ENCODE results near the gene UTP25. TPM values are rescaled to one million over a fixed set of nuclear protein-coding genes. Genes with fewer than 3 reads are reported as not detected.

The UTP25 gene
- total RNA-seq, 4 donors from 2014 or later = 9.9 to 12.9 (median 11.1) TPM

DNA sequence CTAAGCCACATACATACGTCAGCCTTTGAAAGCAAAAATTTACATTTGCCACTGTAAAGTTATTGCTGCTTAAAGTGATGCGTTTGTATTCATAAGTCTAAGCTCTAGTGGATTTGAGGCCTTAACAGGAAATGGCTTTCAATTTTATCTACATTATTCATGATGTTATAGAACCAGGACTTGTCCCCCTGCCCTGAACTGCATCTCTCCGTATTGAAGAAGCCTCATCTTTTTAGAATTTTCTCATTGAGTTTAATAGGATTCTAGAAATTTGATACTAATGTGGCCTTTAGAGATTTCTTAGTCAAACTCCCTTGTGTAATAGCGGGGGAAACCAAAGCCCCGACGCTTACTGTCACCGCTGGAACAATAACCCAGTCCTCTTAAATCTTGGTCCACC lies 9.9 kb downstream of the UTP25 start:
- 90 to 92% methylated on average over 7 of the region's 7 CpGs for WGBS, 2 donors
- intact Hi-C loops (cut with DNase I; ENCODE audit: low total_unique reads) = no loop called here
- TF ChIP-seq, protein P1, sequence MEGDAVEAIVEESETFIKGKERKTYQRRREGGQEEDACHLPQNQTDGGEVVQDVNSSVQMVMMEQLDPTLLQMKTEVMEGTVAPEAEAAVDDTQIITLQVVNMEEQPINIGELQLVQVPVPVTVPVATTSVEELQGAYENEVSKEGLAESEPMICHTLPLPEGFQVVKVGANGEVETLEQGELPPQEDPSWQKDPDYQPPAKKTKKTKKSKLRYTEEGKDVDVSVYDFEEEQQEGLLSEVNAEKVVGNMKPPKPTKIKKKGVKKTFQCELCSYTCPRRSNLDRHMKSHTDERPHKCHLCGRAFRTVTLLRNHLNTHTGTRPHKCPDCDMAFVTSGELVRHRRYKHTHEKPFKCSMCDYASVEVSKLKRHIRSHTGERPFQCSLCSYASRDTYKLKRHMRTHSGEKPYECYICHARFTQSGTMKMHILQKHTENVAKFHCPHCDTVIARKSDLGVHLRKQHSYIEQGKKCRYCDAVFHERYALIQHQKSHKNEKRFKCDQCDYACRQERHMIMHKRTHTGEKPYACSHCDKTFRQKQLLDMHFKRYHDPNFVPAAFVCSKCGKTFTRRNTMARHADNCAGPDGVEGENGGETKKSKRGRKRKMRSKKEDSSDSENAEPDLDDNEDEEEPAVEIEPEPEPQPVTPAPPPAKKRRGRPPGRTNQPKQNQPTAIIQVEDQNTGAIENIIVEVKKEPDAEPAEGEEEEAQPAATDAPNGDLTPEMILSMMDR (IDR thresholded peaks at IDR 0.05) = no peak
- no peak for TF ChIP-seq POLR2A (IDR thresholded peaks at IDR 0.05)
- DNase-seq (ENCODE audit: low spot score in 2 of 2) = no peak
- no peak overlapping the region for H3K4me3 ChIP-seq (ENCODE audit: low read depth, poor library complexity, severe bottlenecking)

DNA sequence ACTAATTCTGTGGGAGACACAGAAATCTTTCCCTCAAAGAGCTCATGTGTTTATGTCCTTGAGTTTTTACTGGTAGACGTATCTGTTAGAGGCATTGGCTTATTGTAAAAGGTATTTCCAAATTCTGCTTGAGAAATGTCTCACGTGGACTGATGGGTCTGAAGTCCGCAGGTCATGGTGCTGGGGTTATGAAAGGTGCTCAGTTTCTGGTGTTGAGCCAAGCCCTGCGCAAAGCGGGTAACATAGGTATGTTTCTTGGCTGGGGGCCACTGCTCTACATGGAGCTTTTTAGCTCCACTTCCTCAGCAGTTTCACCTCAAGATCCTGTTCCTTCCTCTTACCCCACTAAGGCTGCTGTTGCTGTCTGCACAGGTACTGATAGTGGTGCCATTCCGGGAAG lies 10.8 kb downstream of the UTP25 start:
- DNase-seq (ENCODE audit: low spot score in 2 of 2) = no peak
- 89 to 93% methylated on average over 6 of the region's 6 CpGs for WGBS, 2 donors
- H3K4me3 ChIP-seq (ENCODE audit: low read depth, poor library complexity, severe bottlenecking) = no peak overlapping the region
- TF ChIP-seq POLR2A (IDR thresholded peaks at IDR 0.05) = no peak
- TF ChIP-seq, protein P1 (IDR thresholded peaks at IDR 0.05) = no peak
- intact Hi-C loops (cut with DNase I; ENCODE audit: low total_unique reads) = no loop called here

DNA sequence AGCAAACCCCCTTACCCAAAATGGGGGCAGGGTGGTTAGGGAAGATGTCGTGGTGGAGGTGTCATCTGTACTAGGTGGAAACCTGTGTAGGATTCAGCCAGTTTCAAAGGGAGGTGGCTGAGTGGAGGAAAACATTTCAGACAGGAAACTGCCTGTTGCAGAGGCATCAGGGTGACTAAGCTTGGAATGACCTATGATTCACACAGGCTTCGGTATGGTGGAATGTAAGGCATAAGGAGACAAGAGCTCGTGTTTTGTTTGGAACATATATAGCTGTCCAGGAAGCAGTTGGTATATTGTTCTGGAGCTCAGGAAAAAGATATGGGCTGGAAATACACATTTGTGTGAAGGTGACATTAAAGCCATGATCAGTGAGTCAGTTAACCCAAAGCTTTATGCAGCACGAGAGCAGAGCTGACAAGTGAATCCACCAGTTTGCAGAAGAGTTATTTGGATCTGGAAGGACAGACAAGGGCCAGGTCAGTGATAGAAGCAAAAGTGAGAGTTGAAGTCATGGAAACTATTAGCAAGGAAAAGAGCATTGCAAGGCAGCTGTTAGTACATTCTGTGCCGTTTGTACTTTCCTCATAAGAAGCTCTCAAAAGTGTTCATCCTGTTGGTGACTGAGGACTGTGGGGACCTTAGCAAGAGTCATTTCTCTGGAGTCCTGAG lies 12.2 kb downstream of the UTP25 start:
- no peak for DNase-seq (ENCODE audit: low spot score in 2 of 2)
- TF ChIP-seq, protein P1 (IDR thresholded peaks at IDR 0.05) = no peak
- TF ChIP-seq POLR2A (IDR thresholded peaks at IDR 0.05) = no peak
- intact Hi-C loops (cut with DNase I; ENCODE audit: low total_unique reads) = no loop called here
- no peak overlapping the region for H3K4me3 ChIP-seq (ENCODE audit: low read depth, poor library complexity, severe bottlenecking)
- WGBS, 2 donors = 44 to 56% methylated on average over 5 of the region's 5 CpGs

DNA sequence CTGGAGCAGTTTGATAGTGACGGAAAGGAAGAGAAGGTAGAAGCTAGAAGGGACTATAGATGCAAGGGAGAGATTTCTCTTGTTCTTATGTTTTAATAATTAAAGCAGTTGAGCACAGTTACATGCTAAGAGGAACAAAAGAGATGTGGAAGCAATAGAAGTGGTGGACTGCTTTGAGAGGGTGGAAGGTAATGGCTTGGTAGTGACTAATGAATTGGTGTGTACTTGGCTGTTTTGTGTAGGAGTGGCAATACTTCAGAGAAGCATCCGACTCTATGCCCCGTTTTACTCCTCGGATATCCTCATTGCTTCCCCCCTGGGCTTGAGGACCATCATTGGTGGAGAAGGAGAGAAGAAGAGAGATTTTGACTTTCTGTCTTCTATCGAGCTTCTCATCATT lies 12.8 kb downstream of the UTP25 start:
- TF ChIP-seq, protein P1 (IDR thresholded peaks at IDR 0.05) = no peak
- no peak for TF ChIP-seq POLR2A (IDR thresholded peaks at IDR 0.05)
- intact Hi-C loops (cut with DNase I; ENCODE audit: low total_unique reads) = no loop called here
- H3K4me3 ChIP-seq (ENCODE audit: low read depth, poor library complexity, severe bottlenecking) = no peak overlapping the region
- WGBS, 2 donors = 85 to 92% methylated on average over 5 of the region's 5 CpGs
- no peak for DNase-seq (ENCODE audit: low spot score in 2 of 2)

DNA sequence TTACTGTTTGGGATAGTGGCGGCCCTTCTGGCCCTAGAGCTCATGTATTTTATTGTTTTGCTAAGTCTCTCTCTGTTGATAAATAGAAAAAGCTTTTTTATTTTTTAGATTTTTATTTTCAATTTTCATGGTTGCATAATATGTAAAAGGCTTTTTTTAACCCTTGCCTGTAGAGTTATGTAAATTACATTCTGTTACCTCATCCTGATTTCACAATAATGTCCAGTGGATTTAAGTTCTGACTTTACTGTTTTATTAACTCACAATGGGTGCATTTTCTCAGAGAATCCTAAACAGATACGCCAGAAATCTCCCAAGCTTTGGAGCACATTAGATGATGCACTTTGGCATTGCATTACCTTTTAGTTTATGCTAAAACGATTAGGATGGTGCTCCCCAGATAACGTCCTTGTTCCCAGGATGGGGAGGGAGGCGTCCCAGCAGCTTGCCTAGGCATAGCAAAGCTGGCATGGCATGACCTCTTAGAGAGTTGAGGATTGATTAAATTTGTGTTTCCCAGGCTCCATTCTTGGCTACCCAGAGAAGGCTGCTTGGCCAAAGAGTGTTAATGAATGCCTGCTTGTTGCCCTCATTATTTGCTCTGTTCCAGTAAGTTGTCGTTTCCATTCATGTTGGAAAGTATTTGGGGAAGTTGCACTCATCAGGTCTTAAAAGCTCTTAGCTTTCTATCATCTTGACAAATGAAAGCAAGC lies 17.1 kb downstream of the UTP25 start:
- TF ChIP-seq, protein P1 (IDR thresholded peaks at IDR 0.05) = no peak
- DNase-seq (ENCODE audit: low spot score in 2 of 2) = no peak
- 73 to 79% methylated on average over 6 of the region's 6 CpGs for WGBS, 2 donors
- intact Hi-C loops (cut with DNase I; ENCODE audit: low total_unique reads) = no loop called here
- no peak overlapping the region for H3K4me3 ChIP-seq (ENCODE audit: low read depth, poor library complexity, severe bottlenecking)
